ENCODE data around the gene GALNS.

The GALNS gene

GRCh38 chr16:88804173-88804551 lies 52.6 kb downstream of the GALNS start:
- Histone ChIP-seq H3K9me3 (ENCODE audit: control insufficient read depth, low read length) (no peaks in the 10 kb centered on the region), H3K27me3 (ENCODE audit: control insufficient read depth, insufficient read depth, low read length, poor library complexity, severe bottlenecking) (no peaks in the 10 kb centered on the region), H3K36me3 (ENCODE audit: control insufficient read depth, insufficient read depth, low read length) (peaks cover 37% of the 10 kb centered on the region), H3K4me3 (ENCODE audit: insufficient read depth, low read depth, low read length) (peak overlapping the region; percentile 54), H3K4me1 (ENCODE audit: control insufficient read depth, insufficient read depth, low read length) (peaks cover 10% of the 10 kb centered on the region), H3K27ac (ENCODE audit: insufficient read depth, low read depth, low read length, poor library complexity, severe bottlenecking) (no peak overlapping the region)
- 2% methylated on average over 16 of the region's 16 CpGs for WGBS, 2 experiments

- peak within 1 kb of the TSS; percentile 54 for H3K4me3 ChIP-seq (ENCODE audit: insufficient read depth, low read depth, low read length)
- peaks cover 10% of the 10 kb centered on the region for H3K4me1 ChIP-seq (ENCODE audit: control insufficient read depth, insufficient read depth, low read length)
- no peaks in the 10 kb centered on the region for H3K27me3 ChIP-seq (ENCODE audit: control insufficient read depth, insufficient read depth, low read length, poor library complexity, severe bottlenecking)
- H3K27ac ChIP-seq (ENCODE audit: insufficient read depth, low read depth, low read length, poor library complexity, severe bottlenecking), result peak within 1 kb of the TSS; percentile 0
- no peaks in the 10 kb centered on the region for H3K9me3 ChIP-seq (ENCODE audit: control insufficient read depth, low read length)
- WGBS, 2 experiments, result 0 to 1% methylated on average over 98 of the region's 98 CpGs
- peaks cover 36% of the 10 kb centered on the region for H3K36me3 ChIP-seq (ENCODE audit: control insufficient read depth, insufficient read depth, low read length)
Observed at GRCh38 chr16:88803264-88803987, 53.3 kb downstream of the GALNS start, which contains the start of gene CDT1. Gene CDT1, plus strand, starts transcription at chr16:88803789. Its CDS starts 43 bp downstream, at chr16:88803832.

GRCh38 chr16:88800277-88800592 lies 56.5 kb downstream of the GALNS start:
- Histone ChIP-seq H3K27me3 (ENCODE audit: control insufficient read depth, insufficient read depth, low read length, poor library complexity, severe bottlenecking) (no peaks in the 10 kb centered on the region), H3K9me3 (ENCODE audit: control insufficient read depth, low read length) (no peaks in the 10 kb centered on the region), H3K4me3 (ENCODE audit: insufficient read depth, low read depth, low read length) (no peak overlapping the region), H3K4me1 (ENCODE audit: control insufficient read depth, insufficient read depth, low read length) (peaks cover 8% of the 10 kb centered on the region), H3K27ac (ENCODE audit: insufficient read depth, low read depth, low read length, poor library complexity, severe bottlenecking) (no peak overlapping the region), H3K36me3 (ENCODE audit: control insufficient read depth, insufficient read depth, low read length) (peaks cover 7% of the 10 kb centered on the region)
- WGBS, 2 experiments, result 86 to 88% methylated on average over 6 of the region's 6 CpGs

GRCh38 chr16:88799569-88800276 lies 57.0 kb downstream of the GALNS start:
- Histone ChIP-seq H3K4me3 (ENCODE audit: insufficient read depth, low read depth, low read length) (no peak overlapping the region), H3K36me3 (ENCODE audit: control insufficient read depth, insufficient read depth, low read length) (peaks cover 2% of the 10 kb centered on the region), H3K4me1 (ENCODE audit: control insufficient read depth, insufficient read depth, low read length) (peaks cover 3% of the 10 kb centered on the region), H3K9me3 (ENCODE audit: control insufficient read depth, low read length) (no peaks in the 10 kb centered on the region), H3K27me3 (ENCODE audit: control insufficient read depth, insufficient read depth, low read length, poor library complexity, severe bottlenecking) (no peaks in the 10 kb centered on the region), H3K27ac (ENCODE audit: insufficient read depth, low read depth, low read length, poor library complexity, severe bottlenecking) (no peak overlapping the region)
- 91% methylated on average over 17 of the region's 17 CpGs for WGBS, 2 experiments

GRCh38 chr16:88798772-88799455 lies 57.8 kb downstream of the GALNS start:
- H3K36me3 ChIP-seq (ENCODE audit: control insufficient read depth, insufficient read depth, low read length), result no peaks in the 10 kb centered on the region
- H3K4me1 ChIP-seq (ENCODE audit: control insufficient read depth, insufficient read depth, low read length), result no peaks in the 10 kb centered on the region
- no peak overlapping the region for H3K27ac ChIP-seq (ENCODE audit: insufficient read depth, low read depth, low read length, poor library complexity, severe bottlenecking)
- no peaks in the 10 kb centered on the region for H3K9me3 ChIP-seq (ENCODE audit: control insufficient read depth, low read length)
- H3K4me3 ChIP-seq (ENCODE audit: insufficient read depth, low read depth, low read length), result no peak overlapping the region
- no peaks in the 10 kb centered on the region for H3K27me3 ChIP-seq (ENCODE audit: control insufficient read depth, insufficient read depth, low read length, poor library complexity, severe bottlenecking)

GRCh38 chr16:88798073-88798472 lies 58.7 kb downstream of the GALNS start:
- Histone ChIP-seq H3K4me1 (ENCODE audit: control insufficient read depth, insufficient read depth, low read length) (no peaks in the 10 kb centered on the region), H3K36me3 (ENCODE audit: control insufficient read depth, insufficient read depth, low read length) (no peaks in the 10 kb centered on the region), H3K9me3 (ENCODE audit: control insufficient read depth, low read length) (no peaks in the 10 kb centered on the region), H3K27ac (ENCODE audit: insufficient read depth, low read depth, low read length, poor library complexity, severe bottlenecking) (no peak overlapping the region), H3K4me3 (ENCODE audit: insufficient read depth, low read depth, low read length) (no peak overlapping the region), H3K27me3 (ENCODE audit: control insufficient read depth, insufficient read depth, low read length, poor library complexity, severe bottlenecking) (no peaks in the 10 kb centered on the region)
- WGBS, 2 experiments, result 93 to 94% methylated on average over 4 of the region's 4 CpGs

GRCh38 chr16:88796278-88796677 lies 60.5 kb downstream of the GALNS start:
- H3K27me3 ChIP-seq (ENCODE audit: control insufficient read depth, insufficient read depth, low read length, poor library complexity, severe bottlenecking), result no peaks in the 10 kb centered on the region
- H3K9me3 ChIP-seq (ENCODE audit: control insufficient read depth, low read length), result no peaks in the 10 kb centered on the region
- H3K27ac ChIP-seq (ENCODE audit: insufficient read depth, low read depth, low read length, poor library complexity, severe bottlenecking), result no peak overlapping the region
- H3K36me3 ChIP-seq (ENCODE audit: control insufficient read depth, insufficient read depth, low read length), result no peaks in the 10 kb centered on the region
- H3K4me1 ChIP-seq (ENCODE audit: control insufficient read depth, insufficient read depth, low read length), result peaks cover 14% of the 10 kb centered on the region
- no peak overlapping the region for H3K4me3 ChIP-seq (ENCODE audit: insufficient read depth, low read depth, low read length)
- WGBS, 2 experiments, result no CpG with 5 or more reads among the region's 4 CpGs

GRCh38 chr16:88793251-88793954 lies 63.3 kb downstream of the GALNS start:
- no peaks in the 10 kb centered on the region for H3K9me3 ChIP-seq (ENCODE audit: control insufficient read depth, low read length)
- H3K4me1 ChIP-seq (ENCODE audit: control insufficient read depth, insufficient read depth, low read length), result peaks cover 19% of the 10 kb centered on the region
- no peaks in the 10 kb centered on the region for H3K36me3 ChIP-seq (ENCODE audit: control insufficient read depth, insufficient read depth, low read length)
- H3K27me3 ChIP-seq (ENCODE audit: control insufficient read depth, insufficient read depth, low read length, poor library complexity, severe bottlenecking), result no peaks in the 10 kb centered on the region
- 74 to 75% methylated on average over 35 of the region's 35 CpGs for WGBS, 2 experiments
- no peak overlapping the region for H3K4me3 ChIP-seq (ENCODE audit: insufficient read depth, low read depth, low read length)
- no peak overlapping the region for H3K27ac ChIP-seq (ENCODE audit: insufficient read depth, low read depth, low read length, poor library complexity, severe bottlenecking)

- WGBS, 2 experiments, result 88 to 90% methylated on average over 12 of the region's 12 CpGs
- Histone ChIP-seq H3K27ac (ENCODE audit: insufficient read depth, low read depth, low read length, poor library complexity, severe bottlenecking) (no peak overlapping the region), H3K27me3 (ENCODE audit: control insufficient read depth, insufficient read depth, low read length, poor library complexity, severe bottlenecking) (no peaks in the 10 kb centered on the region)
Observed at GRCh38 chr16:88792668-88793250, 64.0 kb downstream of the GALNS start.

More at GRCh38 chr16:88792668-88793250, 64.0 kb downstream of the GALNS start:
- no peaks in the 10 kb centered on the region for H3K36me3 ChIP-seq (ENCODE audit: control insufficient read depth, insufficient read depth, low read length)
- no peaks in the 10 kb centered on the region for H3K9me3 ChIP-seq (ENCODE audit: control insufficient read depth, low read length)
- H3K4me1 ChIP-seq (ENCODE audit: control insufficient read depth, insufficient read depth, low read length), result peaks cover 19% of the 10 kb centered on the region
- H3K4me3 ChIP-seq (ENCODE audit: insufficient read depth, low read depth, low read length), result no peak overlapping the region

All from ectodermal cell (in vitro differentiated cells).